GM18858 (cell line): ENCODE results near the gene HEPHL1.
"Not testable (repeated sequence)": the region's sequence is repeated elsewhere in the genome, so short reads cannot be mapped to it uniquely, and the experiment has no call there.

Experiments
- ATAC-seq: cut with Tn5 transposase; IDR thresholded peaks from one replicate; pipeline ENCODE4 v1.9.1; 2021; ENCODE audit not compliant: unreplicated experiment

The HEPHL1 gene, protein sequence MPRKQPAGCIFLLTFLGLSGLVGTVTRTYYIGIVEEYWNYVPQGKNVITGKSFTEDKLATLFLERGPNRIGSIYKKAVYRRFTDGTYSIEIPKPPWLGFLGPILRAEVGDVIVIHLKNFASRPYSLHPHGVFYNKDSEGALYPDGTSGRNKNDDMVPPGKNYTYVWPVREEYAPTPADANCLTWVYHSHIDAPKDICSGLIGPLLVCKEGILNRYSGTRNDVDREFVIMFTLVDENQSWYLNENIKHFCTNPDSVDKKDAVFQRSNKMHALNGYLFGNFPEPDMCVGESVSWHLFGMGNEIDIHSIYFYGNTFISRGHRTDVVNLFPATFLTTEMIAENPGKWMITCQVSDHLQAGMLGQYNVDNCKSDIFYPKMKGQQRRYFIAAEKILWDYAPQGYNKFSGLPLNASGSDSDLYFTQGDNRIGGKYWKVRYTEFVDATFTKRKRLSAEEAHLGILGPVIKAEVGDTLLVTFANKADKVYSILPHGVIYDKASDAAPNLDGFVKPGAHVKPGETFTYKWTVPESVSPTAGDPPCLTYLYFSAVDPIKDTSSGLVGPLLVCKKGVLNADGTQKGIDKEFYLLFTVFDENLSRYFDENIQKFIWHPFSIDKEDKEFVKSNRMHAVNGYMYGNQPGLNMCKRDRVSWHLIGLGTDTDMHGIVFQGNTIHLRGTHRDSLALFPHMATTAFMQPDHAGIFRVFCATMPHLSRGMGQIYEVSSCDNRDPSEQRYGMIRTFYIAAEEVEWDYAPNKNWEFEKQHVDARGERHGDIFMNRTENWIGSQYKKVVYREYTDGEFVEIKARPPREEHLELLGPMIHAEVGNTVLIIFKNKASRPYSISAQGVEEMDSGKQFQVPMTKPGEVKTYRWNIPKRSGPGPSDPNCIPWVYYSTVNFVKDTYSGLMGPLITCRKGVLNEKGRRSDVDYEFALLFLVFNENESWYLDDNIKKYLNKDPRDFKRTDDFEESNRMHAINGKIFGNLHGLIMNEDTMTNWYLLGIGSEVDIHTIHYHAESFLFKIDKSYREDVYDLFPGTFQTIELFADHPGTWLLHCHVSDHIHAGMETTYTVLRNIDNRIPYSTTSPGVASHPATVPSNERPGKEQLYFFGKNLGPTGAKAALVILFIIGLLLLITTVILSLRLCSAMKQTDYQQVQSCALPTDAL

DNA sequence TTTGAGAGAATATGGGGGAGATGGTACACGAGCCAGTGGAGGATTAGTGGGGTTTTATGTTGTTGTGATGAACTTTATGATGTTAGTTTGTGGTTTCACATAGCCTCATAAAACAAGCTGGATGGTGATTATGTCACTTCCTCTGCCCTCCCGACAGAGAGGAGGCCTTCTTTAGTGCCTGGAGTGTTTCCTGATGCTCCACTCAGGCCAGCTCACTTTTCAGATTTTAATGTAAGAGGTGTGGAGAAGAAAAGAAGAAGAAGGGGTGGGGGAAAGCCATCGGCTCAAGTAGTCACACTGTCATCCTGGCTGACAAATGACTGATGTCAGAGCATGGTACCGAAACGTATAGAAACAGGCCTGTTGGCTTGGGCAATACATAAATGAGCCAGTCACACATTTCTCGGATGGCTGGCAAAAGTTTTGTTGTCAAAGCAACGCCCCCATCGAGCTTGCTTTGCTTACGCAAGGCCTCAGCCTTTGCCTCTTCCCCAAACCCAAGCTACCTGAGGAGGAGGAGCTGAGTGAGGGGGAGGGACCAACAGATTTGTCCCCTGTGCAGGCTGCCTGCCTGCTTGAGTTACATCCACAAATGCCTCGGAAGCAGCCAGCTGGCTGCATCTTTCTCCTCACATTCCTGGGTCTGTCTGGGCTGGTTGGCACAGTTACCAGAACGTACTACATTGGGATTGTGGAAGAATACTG, at the start of gene HEPHL1:
TSS of gene HEPHL1 (plus strand) at position 578 of the 705 bp plus-strand sequence. CDS start at position 593, 15 bp downstream.
- ATAC-seq, result no peak

DNA sequence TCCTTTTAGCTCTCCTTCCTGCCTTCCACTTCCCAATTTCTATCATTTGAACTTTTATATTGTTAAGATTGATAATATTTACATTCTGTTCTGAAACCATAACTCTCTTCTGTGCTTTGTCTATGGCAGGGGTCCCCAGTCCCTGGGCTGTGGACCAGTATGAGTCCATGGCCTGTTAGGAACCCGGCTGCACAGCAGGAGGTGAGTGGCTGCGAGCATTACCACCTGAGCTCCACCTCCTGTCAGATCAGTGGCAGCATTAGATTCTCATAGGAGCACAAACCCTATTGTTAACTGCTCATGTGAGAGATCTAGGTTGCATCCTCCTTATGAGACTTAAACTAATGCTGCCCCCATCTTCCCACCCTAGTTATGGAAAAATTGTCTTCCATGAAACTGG, 48.4 kb upstream of the HEPHL1 start:
- ATAC-seq, result no peak

DNA sequence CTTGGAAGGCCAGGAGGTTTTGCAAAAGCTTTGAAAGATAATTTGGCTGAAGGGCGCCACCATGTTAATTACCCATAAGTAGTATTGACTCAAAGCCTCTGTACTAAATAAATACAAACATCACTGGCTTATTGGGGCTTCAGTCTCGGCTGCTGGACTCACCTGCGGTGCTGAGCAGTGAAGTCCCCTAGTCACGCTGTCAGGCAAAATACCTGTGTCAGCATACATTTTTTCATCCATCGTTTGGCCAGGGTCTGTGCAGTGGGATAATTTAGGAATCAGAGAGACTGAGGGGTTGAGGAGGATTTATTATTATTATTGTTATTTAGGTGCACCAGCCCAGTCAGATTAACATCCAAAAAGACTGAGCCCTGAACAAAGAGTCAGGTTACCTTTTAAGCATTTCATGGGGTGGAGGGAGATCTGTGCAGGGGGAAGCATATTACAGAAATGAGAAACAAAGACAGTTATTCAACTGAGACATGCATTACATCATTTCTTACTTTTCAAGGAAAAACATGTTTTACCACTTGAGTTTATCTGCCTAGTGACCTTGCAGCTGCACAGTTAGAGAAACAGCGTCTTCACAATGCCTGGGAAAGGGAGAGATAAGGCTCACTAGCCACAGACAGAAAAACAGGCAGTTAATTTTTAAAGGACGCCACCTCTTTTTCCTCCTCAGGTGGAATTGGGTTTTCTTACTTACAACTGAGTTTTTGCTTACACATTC, 47.7 kb upstream of the HEPHL1 start:
- not testable (repeated sequence) for ATAC-seq

DNA sequence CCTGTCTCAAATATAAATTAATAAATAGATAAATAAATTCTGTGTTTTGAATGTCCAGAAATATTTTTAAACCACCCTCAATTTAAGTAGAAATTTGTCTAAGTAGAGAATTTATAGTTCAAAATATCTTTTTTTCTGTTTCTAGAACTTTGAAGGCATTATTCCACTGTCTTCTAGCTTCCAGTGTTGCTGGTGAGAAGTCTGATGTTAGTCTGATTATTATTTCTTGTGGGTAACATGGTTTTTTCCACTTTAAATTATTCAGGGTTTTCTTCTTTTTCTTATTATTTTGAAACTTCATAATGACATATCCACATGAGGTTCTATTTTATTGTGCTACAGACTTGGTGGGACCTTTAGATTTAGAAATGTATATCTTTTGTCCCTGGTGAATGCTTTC, 46.4 kb upstream of the HEPHL1 start:
- ATAC-seq, result no peak

DNA sequence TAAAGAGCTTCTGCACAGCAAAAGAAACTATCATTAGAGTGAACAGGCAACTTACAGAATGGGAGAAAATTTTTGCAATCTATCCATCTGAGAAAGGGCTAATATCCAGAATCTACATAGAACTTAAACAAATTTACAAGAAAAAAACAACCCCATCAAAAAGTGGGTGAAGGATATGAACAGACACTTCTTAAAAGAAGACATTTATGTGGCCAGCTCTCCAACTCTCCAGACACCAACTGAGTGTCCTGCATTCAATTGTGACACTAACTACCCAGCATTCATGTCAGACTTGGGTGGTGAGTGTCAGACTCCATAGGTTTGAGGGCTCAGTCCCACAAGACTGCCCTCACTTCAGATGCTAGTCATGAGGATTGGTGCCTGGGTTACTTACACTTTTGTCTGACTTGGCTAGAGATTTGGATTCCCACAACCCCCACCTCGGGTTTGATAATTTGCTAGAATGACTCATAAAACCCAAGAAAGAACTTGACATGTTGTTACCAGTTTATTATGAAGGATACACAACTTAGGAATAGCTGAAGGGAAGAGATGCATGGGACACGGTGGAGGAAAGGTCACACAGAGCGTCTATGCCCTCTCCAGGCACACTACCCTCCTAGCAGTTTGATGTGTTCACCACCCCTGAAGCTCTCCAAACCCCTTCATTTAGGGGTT, 44.4 kb upstream of the HEPHL1 start:
- ATAC-seq, result not testable (repeated sequence)

DNA sequence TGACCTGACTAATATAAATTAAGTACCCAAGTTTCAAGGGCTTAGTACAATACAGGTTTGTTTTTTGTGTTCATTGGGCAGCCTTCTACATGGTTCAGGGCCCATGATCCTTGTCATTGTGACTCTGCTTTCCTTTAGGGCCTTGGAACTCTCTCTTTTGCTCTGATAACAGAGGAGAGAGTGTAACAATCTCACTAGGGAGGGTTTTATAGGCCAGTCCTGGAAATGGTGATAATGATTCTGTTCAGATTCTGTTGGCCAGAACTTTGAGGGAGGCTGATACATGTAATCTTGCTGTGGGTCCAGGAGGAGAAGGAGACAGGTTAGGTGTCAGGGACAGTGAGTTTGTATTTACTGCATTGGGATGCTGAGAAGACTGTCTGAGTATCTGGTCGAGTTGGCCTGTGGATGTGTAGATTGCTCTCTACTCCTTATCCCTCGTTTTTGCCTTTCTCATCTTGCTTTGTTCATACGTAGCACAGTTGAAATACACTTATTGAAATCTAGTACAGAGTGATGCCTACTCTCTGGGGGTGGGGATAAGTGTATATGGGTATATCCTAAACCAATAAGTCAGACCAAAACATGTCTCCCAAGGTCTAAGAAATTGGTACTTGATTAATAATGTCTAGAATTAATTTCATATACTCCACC, 37.5 kb upstream of the HEPHL1 start:
- ATAC-seq, result no peak

DNA sequence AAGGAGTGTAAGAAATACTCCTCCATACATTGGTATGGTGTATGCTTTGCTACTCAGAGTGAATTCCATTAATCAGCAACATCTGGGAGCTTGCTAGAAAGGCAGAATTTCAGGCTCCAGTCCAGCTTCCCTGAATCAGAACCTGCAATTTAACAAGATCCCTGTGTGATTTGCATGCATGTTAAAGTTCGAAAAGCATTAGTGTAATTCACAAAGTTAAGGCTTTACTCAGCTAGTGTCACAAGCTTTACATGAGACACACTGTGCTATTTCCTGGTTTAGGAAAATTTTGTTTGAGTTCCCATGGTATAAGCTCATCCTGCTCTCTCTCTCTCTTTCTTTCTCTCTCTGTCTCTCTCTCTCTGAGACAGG, 37.0 kb upstream of the HEPHL1 start:
- no peak for ATAC-seq

DNA sequence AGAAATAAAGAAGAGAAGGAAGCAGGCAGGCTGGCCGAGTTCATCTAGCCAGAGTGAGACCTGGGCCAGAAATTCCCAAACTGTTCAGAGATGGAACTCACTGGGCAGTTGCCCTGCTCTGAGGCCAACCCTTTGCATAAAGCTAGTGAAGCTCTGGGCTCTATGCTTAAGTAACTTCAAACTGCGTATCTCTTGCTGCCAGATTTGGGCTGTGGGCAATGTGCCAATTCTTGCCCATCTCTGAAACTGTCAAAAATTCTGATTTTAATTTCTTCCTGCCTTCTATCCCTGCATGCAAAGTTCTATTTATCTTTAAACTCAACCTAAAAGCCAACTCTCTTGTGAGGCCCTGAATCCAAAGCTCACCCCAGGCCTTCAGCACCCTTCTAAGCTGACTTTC, 36.2 kb upstream of the HEPHL1 start:
- no peak for ATAC-seq

DNA sequence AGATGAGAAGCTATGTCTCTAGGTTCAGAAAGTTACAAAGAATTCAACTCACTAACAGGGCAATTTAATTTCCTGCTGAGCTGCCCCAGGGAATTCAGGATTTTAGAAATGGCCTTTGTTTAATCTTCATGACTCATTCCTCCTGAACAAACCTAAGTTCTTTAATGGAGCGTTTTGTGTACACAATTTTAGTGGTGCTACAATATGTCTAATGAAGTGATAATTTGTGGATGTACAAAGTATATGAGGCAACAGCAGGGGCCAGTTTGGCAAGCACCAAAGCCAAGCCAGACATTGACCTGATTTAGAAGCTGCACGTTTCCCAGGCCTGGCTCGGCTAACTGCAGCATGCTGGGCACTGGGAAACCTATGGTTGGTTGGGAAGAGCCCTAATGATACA, 34.4 kb upstream of the HEPHL1 start:
- no peak for ATAC-seq

DNA sequence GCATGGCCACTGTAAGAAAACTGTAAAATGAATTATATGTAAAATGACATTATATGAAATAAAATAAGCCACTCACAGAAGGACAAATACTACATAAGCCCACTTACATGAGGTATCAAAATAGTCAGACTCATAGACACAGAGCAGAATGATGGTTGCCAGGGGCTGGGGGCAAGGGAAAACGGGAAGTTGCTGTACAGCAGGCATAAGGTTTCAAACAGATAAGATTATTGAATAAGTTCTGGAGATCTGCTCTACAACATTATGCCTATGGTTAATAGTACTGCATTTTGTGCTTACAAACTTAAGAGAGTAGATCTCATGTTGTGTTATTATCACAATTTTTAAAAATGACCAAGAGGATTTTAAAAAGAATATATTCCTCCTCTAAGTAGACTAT, 32.7 kb upstream of the HEPHL1 start:
- no peak for ATAC-seq

DNA sequence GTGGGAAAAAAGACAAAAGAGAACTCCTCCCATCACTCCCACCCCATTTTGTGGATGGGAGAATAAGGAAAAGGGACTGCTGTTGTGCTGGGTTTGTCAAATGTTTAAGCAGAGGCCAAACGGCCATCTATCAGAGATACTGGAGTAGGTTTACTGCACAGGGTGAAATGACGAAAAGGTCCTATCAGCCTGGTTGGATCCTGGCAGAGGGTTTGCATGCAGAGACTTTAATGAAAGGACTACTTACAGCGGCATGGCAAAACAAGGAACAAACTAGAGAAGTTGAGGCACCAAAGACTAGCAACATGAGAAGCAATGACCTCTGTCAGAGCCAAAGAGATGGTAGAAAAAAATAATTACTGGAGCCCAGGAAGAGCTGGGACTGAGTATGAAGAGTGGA, 32.2 kb upstream of the HEPHL1 start:
- no peak for ATAC-seq

DNA sequence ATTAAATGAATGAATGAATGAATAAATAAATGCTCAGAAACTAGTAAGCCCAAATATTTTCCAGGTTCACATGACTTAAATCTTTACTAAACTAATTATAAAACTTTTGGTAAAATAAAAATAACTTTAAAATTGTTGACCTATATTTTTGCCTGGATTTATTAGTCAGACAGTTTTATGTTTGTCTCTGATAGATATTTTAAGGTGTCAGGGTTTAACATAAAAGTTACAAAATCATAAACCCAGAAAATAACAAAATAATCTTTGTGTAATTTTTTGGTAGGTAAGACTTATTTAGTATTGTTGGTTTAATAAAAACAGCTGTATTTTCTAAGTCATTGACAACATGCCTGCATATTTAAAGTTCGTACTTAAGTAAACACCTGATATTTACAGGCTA, 27.4 kb upstream of the HEPHL1 start:
- no peak for ATAC-seq

DNA sequence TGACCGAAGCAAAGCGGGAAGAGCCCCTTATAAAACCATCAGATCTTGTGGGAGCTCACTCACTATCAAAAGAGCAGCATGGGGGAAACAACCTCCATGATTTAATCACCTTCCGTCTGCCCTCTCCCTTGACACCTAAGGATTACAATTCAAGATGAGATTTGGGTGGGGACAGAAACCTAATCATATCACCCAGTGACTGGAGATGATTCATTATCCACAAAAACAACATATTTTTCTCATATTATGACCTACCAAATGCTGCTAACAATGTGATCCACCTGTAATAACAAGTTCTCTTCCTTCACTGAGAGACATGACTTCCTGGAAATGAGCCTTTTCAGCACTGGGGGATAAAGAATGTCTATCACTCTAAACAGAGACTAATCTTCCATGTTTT, 23.4 kb upstream of the HEPHL1 start:
- ATAC-seq, result no peak

DNA sequence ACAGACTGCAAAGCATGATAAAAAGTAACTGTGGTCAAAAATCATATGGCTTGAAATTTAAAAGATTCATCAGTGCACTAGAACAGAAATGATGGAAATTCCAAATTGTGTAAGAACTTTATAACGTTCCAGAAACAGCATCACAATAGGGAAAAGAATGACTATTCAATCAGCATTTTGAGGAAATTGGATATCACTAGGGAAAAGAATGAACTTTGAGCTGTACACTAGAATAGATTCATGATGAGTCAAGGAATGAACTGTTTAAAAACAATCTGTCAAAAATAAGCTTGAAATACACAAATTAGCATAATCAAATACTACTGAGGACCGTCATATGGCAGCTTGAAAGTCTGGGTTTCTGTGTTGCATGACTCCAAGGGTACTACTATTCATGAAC, 20.5 kb upstream of the HEPHL1 start:
- no peak for ATAC-seq

DNA sequence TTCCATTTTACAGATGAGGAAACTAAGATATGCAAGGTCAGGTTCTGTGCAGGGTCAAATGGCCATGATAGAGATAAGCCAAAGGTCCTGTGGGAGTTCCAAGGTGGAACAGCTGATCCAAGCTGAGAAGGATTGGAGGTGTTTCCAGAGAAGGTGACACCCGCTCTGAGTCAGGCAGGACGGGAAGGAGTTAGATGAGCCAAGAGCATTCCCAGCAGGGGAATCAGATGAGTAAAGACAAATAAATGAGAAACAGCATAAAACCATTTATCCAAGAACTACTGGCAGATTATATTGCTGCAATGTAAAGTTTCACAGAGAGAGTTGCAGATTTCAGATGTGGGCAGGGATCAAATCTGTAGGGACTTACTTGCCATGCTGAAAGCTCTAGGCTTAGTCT, 18.9 kb upstream of the HEPHL1 start:
- no peak for ATAC-seq

DNA sequence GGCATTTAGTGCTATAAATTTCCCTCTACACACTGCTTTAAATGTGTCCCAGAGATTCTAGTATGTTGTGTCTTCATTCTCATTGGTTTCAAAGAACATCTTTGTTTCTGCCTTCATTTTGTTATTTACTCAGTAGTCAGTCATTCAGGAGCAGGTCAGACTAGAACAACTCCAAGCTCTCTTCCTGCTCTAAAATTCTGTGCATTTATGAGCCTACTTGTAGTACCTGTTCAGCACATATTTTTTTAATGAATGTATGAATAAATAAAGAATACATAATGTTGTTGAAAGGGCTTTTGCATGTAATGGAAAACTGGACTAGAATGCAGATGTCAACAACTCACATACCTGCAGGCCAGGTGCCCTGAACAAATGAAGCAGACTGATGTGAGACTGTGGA, 13.7 kb upstream of the HEPHL1 start:
- ATAC-seq, result no peak

DNA sequence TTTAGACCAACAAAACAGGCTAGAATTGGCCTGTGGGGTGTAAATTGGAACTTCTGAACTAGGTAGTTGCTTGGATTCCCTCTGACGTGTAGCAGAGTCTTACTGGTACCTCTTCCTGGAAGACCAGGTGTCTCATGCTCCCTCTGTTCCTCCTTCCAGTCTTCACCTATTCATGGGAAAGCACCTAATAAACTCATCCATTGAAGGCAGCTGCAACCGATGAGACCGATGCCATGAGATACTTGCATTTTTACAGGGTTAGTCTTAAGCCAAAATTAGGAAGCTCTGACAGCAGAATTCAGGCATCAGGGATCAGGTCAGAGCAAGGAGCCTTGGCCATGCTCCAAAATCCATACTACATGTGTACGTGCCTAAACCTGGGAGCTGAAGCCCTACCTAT, 13.2 kb upstream of the HEPHL1 start:
- ATAC-seq, result no peak

DNA sequence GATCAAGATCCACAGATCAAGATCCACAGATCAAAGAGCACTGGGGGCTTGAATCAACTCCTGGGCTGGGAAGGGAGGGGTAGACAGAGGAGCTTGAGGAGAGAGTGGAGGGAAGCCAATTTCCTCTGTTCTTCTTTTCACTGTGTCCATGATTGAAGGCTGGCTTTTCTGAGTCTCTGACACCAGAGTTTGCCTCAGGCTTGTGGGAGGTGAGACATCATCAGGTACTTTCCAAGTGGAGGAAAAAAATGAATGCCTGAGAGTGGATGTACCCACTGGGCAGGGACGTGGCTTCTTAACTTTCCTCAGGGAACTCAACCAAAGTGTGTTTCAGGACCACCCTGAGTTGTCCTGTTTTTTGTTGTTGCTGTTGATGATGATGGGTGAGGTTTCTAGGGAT, 11.0 kb upstream of the HEPHL1 start:
- no peak for ATAC-seq

DNA sequence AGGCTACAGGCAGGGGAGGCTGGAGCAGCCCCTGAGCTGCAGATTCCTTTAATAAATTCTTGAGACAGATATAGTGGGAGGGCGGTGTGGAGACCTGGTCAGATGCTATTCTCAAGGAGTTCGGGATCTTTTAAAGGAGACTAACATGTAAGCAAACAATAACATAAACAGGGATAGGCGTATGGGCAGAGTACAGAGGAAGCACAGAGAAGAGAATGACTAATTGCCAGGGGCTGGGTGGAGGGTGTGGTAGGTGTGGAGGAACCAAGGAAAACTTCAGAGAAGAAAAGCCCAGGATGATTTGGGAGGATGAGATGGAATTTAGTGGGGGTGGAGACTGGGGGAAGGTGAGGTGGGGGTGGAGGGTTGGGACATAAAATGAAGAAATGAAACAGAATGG, 9.7 kb upstream of the HEPHL1 start:
- no peak for ATAC-seq
